Naive thymus-derived CD4-positive, alpha-beta T cell (primary cell): ENCODE data around the gene GABRR3. TPM values are rescaled to one million over a fixed set of nuclear protein-coding genes. Genes with fewer than 3 reads are reported as not detected.

Experiments used
- ATAC-seq: fragments of 150-1000 bp; cut with Tn5 transposase; 2 replicates; pipeline ENCODE4 v1.10.0; 2021; ENCODE audit warnings: mild to moderate bottlenecking, moderate library complexity
- CTCF ChIA-PET: fragments of 350-600 bp; sonication (Branson Sonifier 250); formaldehyde crosslinking; loops from one replicate; lab custom pipeline; 2021; ENCODE audit warnings: antibody characterized with exemption; lab: Charles Lee
- POLR2A ChIA-PET: fragments of 350-600 bp; sonication (Branson Sonifier 250); formaldehyde crosslinking; loops from one replicate; lab custom pipeline; 2021; ENCODE audit warnings: antibody characterized with exemption, inconsistent platforms; lab: Charles Lee
- DNase-seq, 9 donors: peaks; one replicate each; pipeline versions ENCODE4 v3.0.0 to v3.0.0-alpha.2; 2020 to 2022; ENCODE audit warnings: mixed read lengths in 1 of 9
- H3K27ac ChIP-seq: one replicate; pipeline ENCODE4 v1.7.0; 2013; ENCODE audit warnings: mild to moderate bottlenecking, low read depth, low read length, moderate library complexity
- H3K27me3 ChIP-seq, 2 donors: one replicate each; pipeline ENCODE4 v1.7.0; 2013; ENCODE audit warnings: low read length in 2 of 2, mild to moderate bottlenecking in 2 of 2, moderate library complexity in 2 of 2; ENCODE audit not compliant: control insufficient read depth in 2 of 2, insufficient read depth in 2 of 2
- H3K36me3 ChIP-seq, 3 experiments: 1 replicate in 2 of 3; 2 replicates in 1 of 3; pipeline ENCODE4 v1.7.0; 2013; ENCODE audit warnings: low read length in 3 of 3, mild to moderate bottlenecking in 3 of 3, moderate library complexity in 1 of 3; ENCODE audit not compliant: insufficient read depth in 3 of 3, control insufficient read depth in 2 of 3
- H3K4me1 ChIP-seq, 2 donors: one replicate each; pipeline ENCODE4 v1.7.0; 2013; ENCODE audit warnings: low read length in 2 of 2, mild to moderate bottlenecking in 2 of 2, moderate library complexity in 1 of 2; ENCODE audit not compliant: control insufficient read depth in 2 of 2, insufficient read depth in 2 of 2
- H3K4me3 ChIP-seq: 2 replicates; pipeline ENCODE4 v1.7.0; 2013; ENCODE audit warnings: mild to moderate bottlenecking, low read length
- H3K9me3 ChIP-seq, 3 experiments: 1 replicate in 2 of 3; 2 replicates in 1 of 3; pipeline ENCODE4 v1.7.0; 2013; ENCODE audit warnings: low read length in 3 of 3; ENCODE audit not compliant: control insufficient read depth in 2 of 3
- H3K27ac Mint-ChIP-seq, 9 donors: one replicate each; pipeline ENCODE4 v1.8.0; 2020 to 2022; ENCODE audit warnings: mixed read lengths in 9 of 9, mild to moderate bottlenecking in 8 of 9, moderate library complexity in 5 of 9, inconsistent platforms in 2 of 9
- H3K27me3 Mint-ChIP-seq, 5 donors: one replicate each; pipeline ENCODE4 v1.8.0; 2021 to 2022; ENCODE audit warnings: mixed read lengths in 5 of 5, mild to moderate bottlenecking in 1 of 5
- H3K36me3 Mint-ChIP-seq, 5 donors: one replicate each; pipeline ENCODE4 v1.8.0; 2020 to 2022; ENCODE audit warnings: mixed read lengths in 5 of 5, mild to moderate bottlenecking in 3 of 5, inconsistent platforms in 1 of 5
- H3K4me1 Mint-ChIP-seq, 7 donors: one replicate each; pipeline ENCODE4 v1.8.0; 2020 to 2022; ENCODE audit warnings: mixed read lengths in 7 of 7, mild to moderate bottlenecking in 3 of 7, inconsistent platforms in 1 of 7
- H3K4me3 Mint-ChIP-seq, 10 donors: one replicate each; pipeline ENCODE4 v1.8.0; 2020 to 2022; ENCODE audit warnings: mild to moderate bottlenecking in 10 of 10, mixed read lengths in 10 of 10, moderate library complexity in 6 of 10, inconsistent platforms in 2 of 10
- H3K9me3 Mint-ChIP-seq, 11 donors: one replicate each; pipeline ENCODE4 v1.8.0; 2020 to 2022; ENCODE audit warnings: mixed read lengths in 11 of 11, mild to moderate bottlenecking in 4 of 11, inconsistent platforms in 1 of 11, moderate library complexity in 1 of 11
- intact Hi-C, 2 donors: fragments of 100-400 bp; cut with micrococcal nuclease; formaldehyde crosslinking; loops; one replicate each; pipeline ENCODE4 v1.15.1; 2023
- polyA plus RNA-seq, 2 donors: library from polyadenylated mRNA; unstranded; fragments of 300-500 nt; fragmentation: Illumina TruSeq; gene quantifications; one replicate each; pipeline ENCODE4 v1.2.3, GENCODE V29; 2021
- total RNA-seq, 6 experiments: library from RNA in 5 of 6; stranded (reverse) in 5 of 6; gene quantifications; 1 replicate in 5 of 6; 2 replicates in 1 of 6; pipeline ENCODE4 v1.2.3 and lab custom pipeline; 2021 to 2026

The GABRR3 gene
- total and polyA plus RNA-seq, 7 experiments from 2014 or later = not detected

GRCh38 chr3:97959872-97960271, 75.2 kb downstream of the GABRR3 start:
- no peaks in the 10 kb centered on the region for H3K27me3 Mint-ChIP-seq
- POLR2A ChIA-PET = interaction anchor here (1.1 kb wide), 1 partner anchor 11 kb away, joined by 4 read pairs; no protein-coding TSS in a partner anchor

GRCh38 chr3:97958796-97959195, 76.3 kb downstream of the GABRR3 start:
- CTCF ChIA-PET = interaction anchor here (0.6 kb wide), 1 partner anchor 171 kb away, joined by 3 read pairs; no protein-coding TSS in a partner anchor
- H3K36me3 Mint-ChIP-seq = peaks cover 8 to 52% (median 23%) of the 10 kb centered on the region in 5 donors

More at GRCh38 chr3:97959872-97960271, 75.2 kb downstream of the GABRR3 start:
- no peaks in the 10 kb centered on the region for H3K9me3 Mint-ChIP-seq
- intact Hi-C loops = no loop called here
- H3K4me3 Mint-ChIP-seq = no peak overlapping the region
- no peak for ATAC-seq
- Histone ChIP-seq H3K4me3 (no peak overlapping the region), H3K4me1 (peaks cover 0 to 9% of the 10 kb centered on the region in 2 donors), H3K9me3 (no peaks in the 10 kb centered on the region), H3K27ac (no peak overlapping the region), H3K27me3 (no peaks in the 10 kb centered on the region), H3K36me3 (peaks cover 0 to 41% (median 6%) of the 10 kb centered on the region in 3 experiments)
- H3K36me3 Mint-ChIP-seq = peaks cover 8 to 52% (median 27%) of the 10 kb centered on the region in 5 donors
- CTCF ChIA-PET = interaction anchor here (1.0 to 1.5 kb wide), 2 partner anchors 11 to 63 kb away, joined by 3 to 4 read pairs; no protein-coding TSS in a partner anchor
- no peak for DNase-seq
- H3K4me1 Mint-ChIP-seq = peaks cover 9 to 54% (median 32%) of the 10 kb centered on the region in 7 donors
- H3K27ac Mint-ChIP-seq = no peak overlapping the region

DNA sequence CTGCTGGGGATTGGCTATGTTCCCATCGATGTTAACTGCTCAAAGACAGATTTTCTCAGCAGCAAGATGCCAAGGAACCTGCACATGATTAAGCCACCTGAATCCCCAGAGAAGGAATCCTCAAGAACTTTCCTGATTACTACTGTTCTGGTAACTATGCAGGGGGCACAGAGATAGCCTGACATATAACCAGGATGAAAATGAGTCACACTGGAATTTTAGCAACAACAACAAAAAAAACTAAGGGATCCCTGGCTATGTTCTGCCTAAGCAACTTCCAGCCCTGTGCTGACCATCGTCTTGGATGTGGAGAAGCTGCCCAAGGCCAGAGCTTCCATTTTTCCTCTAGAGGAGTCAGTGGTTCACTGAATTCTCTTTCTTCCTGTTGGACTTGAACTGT, 76.7 kb downstream of the GABRR3 start:
- Histone ChIP-seq H3K4me3 (no peak overlapping the region), H3K27ac (no peak overlapping the region), H3K36me3 (peaks cover 3 to 51% (median 6%) of the 10 kb centered on the region in 3 experiments), H3K4me1 (peaks cover 0 to 2% of the 10 kb centered on the region in 2 donors), H3K9me3 (no peaks in the 10 kb centered on the region), H3K27me3 (no peaks in the 10 kb centered on the region)
- POLR2A ChIA-PET = interaction anchor here (0.7 kb wide), 1 partner anchor 155 kb away, joined by 4 read pairs; no protein-coding TSS in a partner anchor
- peaks cover 8 to 51% (median 23%) of the 10 kb centered on the region in 5 donors for H3K36me3 Mint-ChIP-seq
- no peak overlapping the region for H3K27ac Mint-ChIP-seq
- intact Hi-C loops = no loop called here
- H3K4me3 Mint-ChIP-seq = no peak overlapping the region
- H3K27me3 Mint-ChIP-seq = no peaks in the 10 kb centered on the region
- DNase-seq (no peak), ATAC-seq (no peak)
- no peaks in the 10 kb centered on the region for H3K9me3 Mint-ChIP-seq
- H3K4me1 Mint-ChIP-seq = peaks cover 5 to 49% (median 21%) of the 10 kb centered on the region in 7 donors
- CTCF ChIA-PET = interaction anchor here (0.6 kb wide), 1 partner anchor 171 kb away, joined by 3 read pairs; no protein-coding TSS in a partner anchor

More at GRCh38 chr3:97958796-97959195, 76.3 kb downstream of the GABRR3 start:
- H3K4me1 ChIP-seq = peaks cover 0 to 5% of the 10 kb centered on the region in 2 donors
- H3K27me3 Mint-ChIP-seq = no peaks in the 10 kb centered on the region
- H3K27ac ChIP-seq = no peak overlapping the region
- no peak for DNase-seq
- POLR2A ChIA-PET = interaction anchor here (0.7 kb wide), 1 partner anchor 155 kb away, joined by 4 read pairs; no protein-coding TSS in a partner anchor
- H3K4me3 ChIP-seq = no peak overlapping the region
- no peaks in the 10 kb centered on the region for H3K9me3 ChIP-seq
- no peaks in the 10 kb centered on the region for H3K9me3 Mint-ChIP-seq
- no peak overlapping the region for H3K4me3 Mint-ChIP-seq
- no peak for ATAC-seq
- no peak overlapping the region for H3K27ac Mint-ChIP-seq
- H3K27me3 ChIP-seq = no peaks in the 10 kb centered on the region
- peaks cover 3 to 50% (median 6%) of the 10 kb centered on the region in 3 experiments for H3K36me3 ChIP-seq
- peaks cover 7 to 53% (median 25%) of the 10 kb centered on the region in 7 donors for H3K4me1 Mint-ChIP-seq
- intact Hi-C loops = no loop called here

- POLR2A ChIA-PET = no interaction called here
- Histone ChIP-seq H3K27ac (no peak overlapping the region), H3K27me3 (no peaks in the 10 kb centered on the region), H3K4me3 (no peak overlapping the region), H3K4me1 (no peaks in the 10 kb centered on the region), H3K36me3 (peaks cover 3 to 56% (median 6%) of the 10 kb centered on the region in 3 experiments), H3K9me3 (no peaks in the 10 kb centered on the region)
- Mint-ChIP-seq H3K27me3 (no peaks in the 10 kb centered on the region), H3K36me3 (peaks cover 8 to 56% (median 23%) of the 10 kb centered on the region in 5 donors), H3K4me1 (peaks cover 5 to 48% (median 18%) of the 10 kb centered on the region in 7 donors), H3K9me3 (no peaks in the 10 kb centered on the region), H3K27ac (no peak overlapping the region), H3K4me3 (no peak overlapping the region)
- DNase-seq (no peak), ATAC-seq (peak; percentile 44)
- intact Hi-C loops = loop anchor here in 1 of 2 donors (2.0 kb wide), 1 partner anchor 13 kb away; no protein-coding TSS in a partner anchor
- CTCF ChIA-PET = no interaction called here
Observed at GRCh38 chr3:97957617-97958311, 77.4 kb downstream of the GABRR3 start.

DNA sequence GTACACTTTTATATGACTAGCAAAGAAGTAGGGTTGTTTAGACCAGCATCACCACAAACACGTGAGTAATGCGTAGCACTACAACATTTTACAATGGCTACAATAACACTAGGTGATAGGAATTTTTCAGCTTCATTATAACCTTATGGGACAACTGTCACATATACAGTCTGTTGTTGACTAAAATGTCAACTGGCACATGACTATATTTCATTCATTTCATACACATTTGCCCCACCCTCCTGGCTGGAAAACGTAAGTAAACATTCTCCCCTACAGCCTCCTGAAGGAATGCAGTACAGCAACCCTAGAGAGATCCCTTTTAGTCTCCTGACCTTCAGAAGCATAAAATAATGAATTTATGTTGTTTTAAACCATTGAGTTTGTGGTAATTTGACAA, 79.1 kb downstream of the GABRR3 start:
- Mint-ChIP-seq H3K9me3 (no peaks in the 10 kb centered on the region), H3K4me3 (no peak overlapping the region), H3K27me3 (no peaks in the 10 kb centered on the region), H3K27ac (no peak overlapping the region), H3K4me1 (peaks cover 0 to 35% (median under 1%) of the 10 kb centered on the region in 7 donors), H3K36me3 (peaks cover 8 to 57% (median 21%) of the 10 kb centered on the region in 5 donors)
- peaks cover 1 to 73% (median 3%) of the 10 kb centered on the region in 3 experiments for H3K36me3 ChIP-seq
- ATAC-seq (no peak), DNase-seq (no peak)
- no peaks in the 10 kb centered on the region for H3K27me3 ChIP-seq
- ChIA-PET CTCF (no interaction called here), POLR2A (no interaction called here)
- H3K4me3 ChIP-seq = no peak overlapping the region
- no peaks in the 10 kb centered on the region for H3K4me1 ChIP-seq
- no peak overlapping the region for H3K27ac ChIP-seq
- intact Hi-C loops = loop anchor here in 1 of 2 donors (2.0 kb wide), 1 partner anchor 15 kb away; no protein-coding TSS in a partner anchor
- no peaks in the 10 kb centered on the region for H3K9me3 ChIP-seq

- ATAC-seq = peak; percentile 39
- Histone ChIP-seq H3K4me3 (no peak overlapping the region), H3K36me3 (peaks cover 0 to 82% (median 3%) of the 10 kb centered on the region in 3 experiments), H3K27ac (no peak overlapping the region), H3K4me1 (no peaks in the 10 kb centered on the region), H3K9me3 (no peaks in the 10 kb centered on the region), H3K27me3 (no peaks in the 10 kb centered on the region)
- CTCF ChIA-PET = interaction anchor here (1.1 kb wide), 2 partner anchors 16 to 68 kb away, joined by 3 to 5 read pairs; no protein-coding TSS in a partner anchor
- no peaks in the 10 kb centered on the region for H3K9me3 Mint-ChIP-seq
- intact Hi-C loops = no loop called here
- H3K36me3 Mint-ChIP-seq = peaks cover 19 to 63% (median 26%) of the 10 kb centered on the region in 5 donors
- H3K27ac Mint-ChIP-seq = peak overlapping the region in 1 of 9 donors; percentile 27
- H3K27me3 Mint-ChIP-seq = no peaks in the 10 kb centered on the region
- POLR2A ChIA-PET = no interaction called here
- no peak overlapping the region for H3K4me3 Mint-ChIP-seq
- no peak for DNase-seq
- peaks cover 0 to 35% (median 0%) of the 10 kb centered on the region in 7 donors for H3K4me1 Mint-ChIP-seq
Observed at GRCh38 chr3:97954228-97954827, 80.8 kb downstream of the GABRR3 start.
